Inferior parietal cortex (tissue), 1 donor: Measurements from ENCODE around the gene SLC13A3.
"Not testable (repeated sequence)": the region's sequence is repeated elsewhere in the genome, so short reads cannot be mapped to it uniquely, and the experiment has no call there.

Experiments
- DNase-seq: peaks from one replicate; pipeline ENCODE4 v3.0.0-alpha.2; 2016; ENCODE audit errors: extremely low spot score

SLC13A3 gene

DNA sequence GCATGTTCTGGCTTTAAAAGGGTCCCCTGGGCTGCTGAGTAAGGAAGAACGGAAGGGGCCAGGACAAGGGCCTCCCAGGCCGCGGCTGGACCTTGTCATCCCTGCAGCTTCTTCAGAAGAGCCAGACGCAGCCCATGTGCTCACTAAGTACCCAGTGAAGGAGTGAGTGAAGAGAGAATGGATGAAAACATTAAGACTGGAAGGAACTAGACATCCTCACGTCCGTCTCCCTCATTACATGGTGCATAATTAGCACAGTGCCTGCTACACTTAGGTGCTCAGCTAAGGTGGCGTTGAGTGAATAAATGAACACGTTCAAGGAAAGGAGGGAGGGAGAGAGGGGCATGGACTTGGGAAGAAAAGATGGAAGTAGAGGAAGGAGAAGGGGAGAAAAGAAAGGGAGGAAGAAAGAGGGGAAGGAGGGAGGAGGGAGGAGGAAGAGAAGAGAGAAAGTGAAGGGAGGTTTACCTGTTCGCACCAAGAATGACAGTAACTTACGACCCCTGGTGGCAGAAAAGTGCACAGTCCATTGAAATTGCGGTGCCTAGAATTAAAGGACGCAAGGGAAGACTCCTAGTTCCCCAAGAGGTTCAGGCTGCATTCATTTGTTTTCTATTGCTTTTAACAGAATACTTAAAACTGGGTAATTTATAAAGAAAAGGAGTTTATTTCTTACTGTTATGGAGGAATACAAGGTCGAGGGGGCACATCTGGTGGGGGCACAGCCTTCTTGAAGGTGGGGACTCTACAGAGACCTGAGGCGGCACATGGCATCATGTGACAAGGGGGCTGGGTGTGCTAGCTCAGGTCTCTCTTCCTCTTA, 30.0 kb upstream of the SLC13A3 start:
- DNase-seq: peak; percentile 91

DNA sequence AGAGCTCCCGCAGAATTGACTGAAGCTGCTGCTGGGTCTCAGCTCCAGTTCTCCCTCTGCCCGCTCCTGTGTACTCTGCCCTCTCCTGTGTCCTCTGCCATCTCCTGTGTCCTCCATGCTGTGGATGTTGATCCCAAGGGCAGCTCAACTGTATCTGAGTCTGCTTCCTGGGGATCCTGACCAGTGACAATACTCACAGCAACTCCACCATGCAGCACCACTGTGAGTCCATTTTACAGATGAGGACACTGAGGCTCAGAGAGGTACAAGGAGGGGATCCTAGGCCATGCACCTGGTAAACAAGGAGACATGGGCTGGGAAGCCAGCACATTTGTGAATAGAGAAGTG, 29.4 kb upstream of the SLC13A3 start:
- no peak for DNase-seq

DNA sequence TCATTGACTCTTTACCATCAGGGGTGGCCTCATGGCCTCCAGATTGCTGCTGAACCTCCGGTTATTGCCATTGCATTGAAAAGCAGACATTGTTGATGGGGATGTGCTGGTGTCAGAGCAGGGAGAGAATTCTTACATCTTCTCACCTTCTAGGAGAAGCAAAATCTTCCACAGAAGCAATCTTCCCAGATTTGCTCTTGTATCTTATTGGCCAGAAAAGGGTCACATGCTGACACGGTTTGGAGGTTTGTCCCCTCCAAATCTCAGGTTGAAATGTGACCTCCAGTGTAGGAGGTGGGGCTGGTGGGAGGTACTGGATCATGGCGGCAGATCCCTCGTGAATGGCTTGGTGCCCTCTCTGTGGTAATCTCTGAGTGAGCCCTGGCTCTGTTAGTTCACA, 27.3 kb upstream of the SLC13A3 start:
- no peak for DNase-seq

DNA sequence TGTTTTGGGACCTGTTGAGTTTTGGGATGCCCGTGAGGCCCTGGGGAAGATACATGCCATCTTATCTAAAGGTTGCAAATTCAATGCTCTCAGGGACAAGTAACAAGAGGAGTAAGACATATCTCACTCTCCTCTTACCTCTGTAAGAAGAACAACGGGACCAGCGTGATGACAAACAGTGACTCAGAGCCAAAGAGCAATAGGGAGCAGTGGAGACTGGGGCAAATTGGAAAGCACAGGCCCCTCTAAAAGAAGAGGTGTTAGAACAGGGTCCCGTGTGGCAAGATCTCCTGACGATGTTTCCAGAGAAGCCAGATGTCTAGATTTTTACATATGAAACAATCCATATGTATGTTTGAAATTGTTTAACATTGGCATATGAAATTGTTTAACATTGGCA, 26.3 kb upstream of the SLC13A3 start:
- no peak for DNase-seq

DNA sequence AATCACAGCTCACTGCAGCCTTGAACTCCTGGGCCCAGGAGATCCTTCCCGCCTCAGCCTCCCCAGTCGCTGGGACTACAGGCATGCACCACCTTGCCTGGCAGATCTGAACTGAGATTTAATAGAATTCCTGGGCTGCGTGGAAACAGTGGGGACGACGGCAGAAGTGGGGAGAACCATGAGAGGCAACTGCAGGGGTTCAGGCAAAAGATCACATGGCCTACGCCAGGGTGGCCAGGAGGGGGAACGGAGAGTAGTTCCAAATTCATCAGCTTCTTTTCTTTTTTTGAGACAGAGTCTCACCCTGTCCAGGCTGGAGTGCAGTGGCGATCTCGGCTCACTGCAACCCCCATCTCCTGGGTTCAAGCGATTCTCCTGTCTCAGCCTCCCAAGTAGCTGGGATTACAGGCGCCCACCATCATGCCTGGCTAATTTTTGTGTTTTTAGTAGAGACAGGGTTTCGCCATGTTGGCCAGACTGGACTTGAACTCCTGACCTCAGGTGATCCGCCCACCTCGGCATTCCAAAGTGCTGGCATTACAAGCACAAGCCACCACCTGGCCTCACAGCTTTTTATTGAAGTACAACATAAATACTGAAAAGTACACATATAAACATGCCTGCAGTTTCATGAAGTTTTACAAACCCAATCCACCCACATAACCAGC, 25.5 kb upstream of the SLC13A3 start:
- DNase-seq: not testable (repeated sequence)

DNA sequence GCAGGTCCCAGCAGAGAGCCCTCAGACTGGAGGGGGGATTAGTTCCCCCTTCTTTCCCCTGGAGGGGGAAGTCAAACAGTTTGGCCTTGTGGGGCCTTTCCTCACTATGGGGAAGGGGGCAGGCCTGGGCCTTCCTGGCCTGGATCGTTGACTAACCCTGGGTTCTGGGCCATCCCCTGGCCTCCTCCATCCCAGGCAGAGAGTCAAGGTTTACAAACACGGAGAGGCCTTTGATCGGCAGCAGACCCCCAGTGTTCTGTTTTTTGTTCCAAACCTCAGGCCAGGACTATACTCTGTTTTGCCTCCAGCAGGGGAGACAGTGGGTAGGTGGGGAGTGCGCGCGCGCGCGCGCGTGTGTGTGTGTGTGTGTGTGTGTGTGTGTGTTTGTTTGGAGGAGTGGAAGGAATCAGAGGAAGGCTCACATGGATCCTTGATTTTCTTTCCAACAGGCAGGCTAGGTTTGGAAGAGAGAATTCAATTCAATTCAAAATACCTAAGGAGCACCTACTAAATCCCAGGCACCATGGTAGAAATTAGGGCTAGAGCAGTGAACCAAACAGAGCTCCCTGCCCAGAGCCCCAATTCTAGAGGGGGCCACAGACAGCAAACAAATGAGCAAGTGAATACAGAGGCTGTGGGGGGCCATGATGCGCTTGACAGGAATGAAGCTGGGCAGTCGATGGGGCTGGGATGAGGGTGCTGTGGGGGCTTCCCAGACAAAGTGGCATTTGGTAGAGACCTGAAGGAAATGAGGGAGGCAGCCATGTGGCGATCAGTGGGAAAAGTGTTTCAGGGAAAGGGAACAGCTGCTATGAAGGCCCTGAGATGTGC, 23.2 kb upstream of the SLC13A3 start:
- no peak for DNase-seq

DNA sequence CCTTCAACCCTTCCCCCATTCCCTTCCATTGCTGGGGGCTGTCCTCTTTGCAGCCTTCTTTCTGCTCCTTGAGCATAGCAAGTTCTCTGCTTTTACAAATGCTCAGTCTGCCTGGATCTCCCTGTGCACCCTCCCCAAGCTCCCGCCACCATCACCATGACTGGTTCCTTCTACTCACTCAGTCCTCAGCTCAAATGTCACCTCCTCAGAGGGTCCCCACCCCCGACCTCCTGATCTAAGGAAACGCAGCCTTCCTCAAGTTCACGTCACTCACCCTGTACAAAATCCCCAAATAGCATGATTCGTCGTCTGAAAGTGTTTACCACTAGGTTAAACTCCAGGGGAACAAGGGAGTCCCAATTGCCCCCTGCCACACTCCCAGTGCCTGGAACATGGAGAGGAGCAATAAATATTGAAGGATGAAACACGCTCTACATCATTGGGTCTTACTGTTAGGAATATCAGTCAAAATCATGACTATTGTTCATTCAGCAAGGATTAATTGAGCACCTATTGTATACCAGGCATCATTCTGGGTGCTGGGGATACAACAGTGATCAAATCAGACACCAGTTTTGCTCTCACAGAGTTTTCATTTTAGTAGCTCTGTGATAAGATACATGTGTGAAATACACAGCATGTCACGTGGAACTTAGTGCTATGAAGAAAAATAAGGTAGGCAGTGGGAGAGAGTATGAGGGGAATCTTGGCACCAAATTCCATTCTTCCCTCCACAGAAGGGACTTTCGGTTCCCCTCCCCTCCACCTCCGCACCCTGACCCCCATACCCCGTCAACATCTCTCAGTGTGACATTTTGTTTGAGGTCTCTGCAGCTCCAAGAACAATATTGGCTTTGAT, 22.4 kb upstream of the SLC13A3 start:
- DNase-seq: no peak

DNA sequence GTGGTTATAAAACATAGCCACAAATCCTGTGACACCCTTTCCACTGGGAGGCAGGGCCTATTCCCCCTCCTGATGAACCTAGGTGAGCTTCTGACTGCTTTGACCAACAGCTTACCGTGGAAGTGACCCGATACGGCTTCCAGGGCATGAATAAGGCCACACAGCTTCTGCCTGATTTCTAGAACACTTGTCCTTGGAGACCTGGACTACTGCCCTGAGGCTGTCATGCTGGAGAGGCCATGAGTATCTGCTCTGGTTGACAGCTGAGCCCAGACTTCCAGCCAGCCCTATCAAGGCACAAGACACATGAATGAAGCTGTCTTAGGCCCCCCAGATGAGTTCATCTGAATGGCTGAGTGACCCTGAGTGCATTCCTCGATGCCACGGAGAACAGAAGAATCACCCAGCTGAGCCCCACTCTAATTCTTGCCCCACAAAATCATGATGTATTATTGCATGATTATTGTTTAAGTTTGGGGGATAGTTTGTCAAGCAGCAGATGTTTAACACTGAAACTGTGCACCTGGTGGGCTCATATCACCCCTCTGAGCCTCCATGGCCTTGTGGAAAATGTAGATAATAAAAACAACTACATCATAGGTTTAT, 21.4 kb upstream of the SLC13A3 start:
- no peak for DNase-seq

DNA sequence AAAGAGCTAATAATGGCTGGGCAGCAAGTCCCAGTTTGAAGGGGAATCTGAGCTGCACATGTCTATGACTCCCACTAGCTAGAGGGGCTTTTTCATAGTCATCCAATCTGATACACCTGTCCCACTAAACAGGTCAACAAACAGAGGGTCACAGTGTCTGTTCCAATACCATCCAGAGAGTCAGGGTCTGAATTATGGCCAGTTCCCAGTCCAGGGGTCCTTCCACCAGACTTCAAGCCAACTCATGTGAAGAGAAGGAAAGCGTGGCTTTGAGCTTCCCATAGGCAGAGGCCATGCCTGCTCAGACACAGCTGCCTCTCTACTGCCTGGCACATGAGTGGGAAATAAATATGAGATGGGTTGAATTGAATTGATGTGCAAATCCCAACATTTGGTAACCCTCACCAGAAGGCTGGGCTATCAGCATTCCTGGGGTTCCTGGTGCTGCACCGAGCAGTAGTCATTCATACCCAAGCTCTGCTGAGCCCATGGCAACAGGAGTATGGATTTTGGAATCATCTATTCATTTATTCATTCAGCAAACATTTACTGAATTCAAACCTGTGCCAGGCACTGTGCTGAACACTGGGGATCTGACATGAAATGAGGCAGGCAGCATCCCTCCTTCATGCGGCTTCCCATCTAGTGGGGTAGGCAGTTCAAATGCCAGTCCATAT, 20.7 kb upstream of the SLC13A3 start:
- DNase-seq: no peak

DNA sequence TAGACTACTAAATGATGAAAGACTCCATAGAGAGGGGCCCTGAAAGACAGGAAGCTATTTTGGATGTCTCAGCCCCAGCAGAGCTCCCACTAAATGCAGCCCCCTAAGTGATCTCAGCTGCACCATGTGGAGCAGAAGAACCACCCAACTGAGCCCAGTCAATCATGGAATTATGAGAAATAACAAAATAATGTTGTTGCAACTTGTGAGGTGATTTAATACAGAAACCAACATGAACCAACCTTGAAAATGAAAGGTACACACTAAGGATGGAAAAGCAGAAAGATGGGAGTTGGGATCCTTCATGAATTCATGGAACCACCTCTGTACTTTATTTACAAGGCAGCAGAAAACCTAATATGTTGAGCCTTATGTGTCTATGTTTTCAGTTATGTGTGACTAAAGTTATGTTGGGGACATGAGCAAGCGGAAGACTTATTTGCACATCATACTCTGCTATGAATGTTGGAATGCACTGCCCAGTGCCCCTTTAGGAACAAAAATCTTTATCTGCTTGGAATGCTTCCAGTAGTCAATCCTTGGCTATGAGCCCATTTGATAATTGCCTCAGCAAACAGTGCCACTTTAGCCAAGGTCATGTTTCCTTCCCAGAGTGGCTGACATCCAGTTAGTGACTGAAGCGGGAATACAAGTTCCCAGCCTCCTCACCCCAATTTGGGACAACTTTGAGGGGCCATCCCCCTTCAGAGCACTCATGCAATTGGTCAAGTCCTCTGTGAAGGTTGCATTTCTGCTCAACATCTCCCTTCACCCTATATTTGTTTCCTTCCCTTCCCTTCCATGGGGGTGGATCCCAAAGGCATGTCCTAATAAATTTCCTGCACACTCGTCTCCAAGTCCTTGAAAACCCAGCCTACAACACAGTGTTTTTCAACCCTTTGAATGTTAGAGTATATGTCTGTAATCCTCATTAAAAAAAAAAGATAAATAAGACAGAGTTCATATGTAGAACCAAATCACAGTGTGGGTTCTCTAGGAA, 19.6 kb upstream of the SLC13A3 start:
- no peak for DNase-seq

DNA sequence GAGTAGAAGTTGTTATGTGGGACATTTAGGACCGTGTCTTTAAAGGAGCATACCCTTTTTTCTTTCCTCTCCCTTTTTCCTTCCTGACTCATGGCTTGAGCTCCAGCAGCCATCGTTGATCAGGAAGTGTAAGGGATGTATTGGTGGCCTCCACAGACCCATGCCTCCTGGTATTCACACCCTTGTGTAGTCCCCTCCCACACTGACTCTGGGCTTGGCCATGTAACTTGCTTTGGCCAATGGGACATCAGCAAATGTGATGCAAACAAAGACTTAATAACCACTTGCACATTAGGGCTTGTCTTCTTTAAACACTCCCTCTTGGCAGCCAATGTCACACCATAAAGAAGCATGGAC, 18.9 kb upstream of the SLC13A3 start:
- DNase-seq: no peak

DNA sequence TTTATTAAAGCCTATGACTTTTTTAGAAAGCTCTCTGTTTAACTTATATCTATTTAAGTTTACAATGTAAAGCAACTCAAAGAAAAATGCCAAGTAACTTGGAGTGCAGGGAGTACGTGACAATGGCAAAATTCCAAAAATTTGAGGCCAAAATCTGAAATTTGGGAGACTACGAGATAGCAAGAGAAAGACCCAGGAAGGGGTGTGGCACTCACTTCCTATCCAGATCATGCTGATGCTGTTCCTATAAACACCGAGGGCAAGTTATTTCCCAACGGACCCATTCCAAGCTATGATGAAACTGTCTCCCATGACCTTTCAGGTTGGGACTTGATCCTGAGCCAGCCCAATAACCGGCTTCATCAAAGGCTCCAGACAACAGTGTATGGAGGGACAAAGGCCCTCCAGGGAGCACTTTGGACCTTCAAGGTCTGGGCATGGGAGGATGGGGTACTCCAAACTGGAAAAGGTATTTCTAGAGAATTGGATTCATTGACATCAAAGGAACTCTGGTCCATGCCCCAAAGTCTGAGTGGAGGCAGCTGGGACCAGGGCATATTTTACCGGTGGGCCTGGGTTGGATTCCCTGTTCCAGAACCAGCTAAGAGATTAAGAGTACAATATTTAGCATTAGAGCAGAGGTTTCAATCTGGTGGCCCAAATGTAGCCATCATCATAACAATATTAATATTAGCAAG, 15.7 kb upstream of the SLC13A3 start:
- DNase-seq: no peak

DNA sequence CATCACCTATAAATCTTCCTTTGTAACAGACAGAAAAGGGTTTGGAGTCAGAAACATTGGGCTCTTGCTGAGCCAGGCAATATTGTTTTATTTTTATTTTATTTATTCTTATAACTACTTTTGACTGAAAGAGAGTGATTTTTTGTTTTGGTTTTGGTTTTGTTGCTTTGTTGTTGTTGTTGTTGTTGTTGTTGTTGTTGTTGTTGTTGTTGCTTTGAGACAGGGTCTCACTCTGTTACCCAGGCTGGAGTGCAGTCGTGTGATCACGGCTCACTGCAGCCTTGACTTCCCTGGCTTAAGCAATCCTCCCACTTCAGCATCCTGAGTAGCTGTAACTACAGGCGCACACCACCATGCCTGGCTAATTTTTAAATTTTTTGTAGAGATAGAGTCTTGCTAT, 15.0 kb upstream of the SLC13A3 start:
- DNase-seq: no peak

DNA sequence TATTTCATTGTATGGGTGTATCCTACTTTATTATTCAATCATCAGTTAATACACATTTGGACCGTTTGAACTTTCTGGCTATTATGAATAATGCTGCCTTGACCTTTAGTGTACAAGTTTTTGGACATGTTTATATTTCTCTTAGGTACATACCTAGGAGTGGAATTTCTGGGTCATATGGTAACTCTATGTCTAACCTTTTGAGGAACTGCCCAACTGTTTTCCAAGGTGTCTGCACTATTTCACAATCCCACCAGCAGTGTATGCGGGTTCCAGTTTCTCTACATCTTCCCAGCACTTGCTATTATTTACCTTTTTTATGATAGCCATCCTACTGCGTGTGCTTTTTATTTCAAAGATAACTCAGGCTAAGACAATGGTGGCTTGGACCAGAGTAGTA, 14.3 kb upstream of the SLC13A3 start:
- no peak for DNase-seq

DNA sequence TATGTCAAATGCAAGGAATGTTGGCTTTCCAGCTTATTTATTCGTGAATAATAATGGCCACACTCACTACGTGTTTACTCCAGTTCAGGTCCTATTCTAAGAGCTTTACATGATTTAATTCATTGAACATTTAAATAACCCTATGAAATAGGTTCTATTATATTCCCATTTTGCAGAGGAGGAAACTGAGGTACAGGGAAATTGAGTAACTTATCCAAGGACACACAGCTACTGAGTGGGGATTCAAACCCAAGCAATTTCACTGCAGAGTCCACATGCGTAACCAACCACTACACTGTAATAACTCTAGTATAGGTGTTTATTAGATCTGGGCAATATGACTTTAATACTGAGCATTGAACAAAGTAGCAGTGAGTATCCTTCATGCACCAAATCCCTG, 12.3 kb upstream of the SLC13A3 start:
- DNase-seq: no peak

DNA sequence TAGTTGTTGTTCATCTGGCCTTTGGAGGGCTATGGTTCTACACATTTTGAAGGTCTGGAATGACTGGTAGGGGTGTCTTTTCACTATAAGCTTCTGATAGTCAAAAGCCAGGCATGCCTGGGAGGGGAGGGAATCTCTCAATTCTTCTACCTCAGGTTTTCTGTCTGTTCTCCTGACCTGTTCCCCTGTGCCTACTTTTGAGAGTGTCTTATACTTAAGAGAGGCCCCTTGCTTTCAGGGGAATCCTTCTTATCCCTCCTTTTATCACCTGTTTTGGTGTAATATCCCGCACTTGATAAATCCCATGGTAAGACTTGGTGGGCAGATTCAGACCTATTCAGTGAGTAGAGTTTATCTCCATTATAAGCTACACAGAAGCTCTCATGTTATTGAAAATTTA, 10.4 kb upstream of the SLC13A3 start:
- no peak for DNase-seq

DNA sequence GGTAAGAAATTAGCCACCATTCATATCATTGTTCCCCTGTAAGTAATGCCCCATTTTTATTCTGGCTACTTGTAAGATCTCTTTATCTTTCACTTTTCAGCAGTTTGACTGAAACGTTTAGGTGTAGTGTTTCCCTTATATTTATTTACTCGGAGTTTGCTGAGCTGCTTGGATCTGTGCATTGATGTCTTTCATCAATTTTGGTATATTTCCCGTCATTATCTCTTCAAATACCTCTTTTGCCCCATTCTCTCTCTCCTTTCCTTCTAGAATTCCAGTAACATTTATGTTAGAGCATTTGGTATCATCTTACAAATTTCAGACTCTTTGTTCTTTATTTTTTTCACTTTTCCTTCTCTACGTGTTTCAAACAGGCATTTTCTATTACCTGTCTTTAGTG, 9.2 kb upstream of the SLC13A3 start:
- DNase-seq: no peak

DNA sequence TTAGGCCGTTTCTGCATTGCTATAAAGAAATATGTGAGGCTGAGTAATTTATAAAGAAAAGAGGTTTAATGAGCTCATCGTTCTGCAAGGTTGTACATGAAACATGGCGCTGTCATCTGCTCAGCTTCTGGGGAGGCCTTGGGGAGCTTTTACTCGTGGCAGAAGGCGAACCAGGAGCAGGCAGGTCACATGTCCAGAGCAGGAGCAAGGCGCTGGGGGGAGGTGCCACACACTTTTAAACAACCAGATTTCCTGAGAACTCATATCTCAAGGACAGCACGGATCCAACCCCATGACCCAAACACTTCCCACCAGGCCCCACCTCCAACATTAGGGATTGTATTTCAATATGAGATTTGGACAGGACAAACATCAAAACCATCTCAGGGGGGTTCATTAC, 6.4 kb upstream of the SLC13A3 start:
- no peak for DNase-seq

DNA sequence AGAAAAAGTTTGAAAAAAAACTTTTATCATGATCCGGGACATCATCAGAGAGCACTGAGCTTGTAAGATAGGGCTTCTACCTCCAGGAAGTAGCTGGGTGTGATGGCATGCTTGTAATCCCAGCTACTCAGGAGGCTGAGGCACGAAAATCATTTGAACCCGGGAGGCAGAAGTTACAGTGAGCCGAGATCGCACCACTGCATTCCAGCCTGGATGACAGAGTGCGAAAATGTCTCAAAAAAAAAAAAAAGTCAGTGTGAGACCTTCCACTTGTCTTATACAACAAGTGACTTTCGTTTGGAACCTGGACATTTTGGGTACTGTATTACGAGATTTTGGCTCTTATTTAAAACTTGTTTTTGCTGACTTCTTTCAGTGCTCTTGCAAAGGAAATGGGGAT, 5.9 kb upstream of the SLC13A3 start:
- DNase-seq: no peak
